Bronchial epithelial cell (primary cell): Measurements from ENCODE around the gene CDH20. TPM values are rescaled to one million over a fixed set of nuclear protein-coding genes. Genes with fewer than 3 reads are reported as not detected.

Source experiments
- DNase-seq: peaks from one replicate; pipeline ENCODE4 v3.0.0-alpha.2; 2010; ENCODE audit warnings: low read depth
- FAIRE-seq: peaks from 2 replicates; lab custom pipeline; 2011; peaks lifted over from hg19 to GRCh38; lab: Jason Lieb, UNC
- H3K27me3 ChIP-seq: 2 replicates; pipeline ENCODE4 v1.5.1; 2011; ENCODE audit warnings: low read length; ENCODE audit not compliant: control insufficient read depth, insufficient read depth
- H3K36me3 ChIP-seq: 2 replicates; pipeline ENCODE4 v1.5.1; 2011; ENCODE audit warnings: low read length; ENCODE audit not compliant: control insufficient read depth, insufficient read depth
- H3K4me3 ChIP-seq: 2 replicates; pipeline ENCODE4 v1.5.1; 2011; ENCODE audit warnings: mild to moderate bottlenecking, low read depth, low read length, control low read depth
- CTCF ChIP-seq: IDR thresholded peaks from 2 replicates; pipeline ENCODE4 v1.5.1; 2011; ENCODE audit warnings: mild to moderate bottlenecking, moderate library complexity, low read length, control low read depth, inconsistent platforms; ENCODE audit not compliant: insufficient read depth, severe bottlenecking
- total RNA-seq: library from RNA; depleted of rRNA; stranded (reverse); fragments of >200 nt; gene quantifications from 2 replicates; pipeline ENCODE4 v1.2.1, GENCODE V29; 2014

Gene CDH20
- total RNA-seq, 1 donor from 2014 or later, result not detected

- H3K27me3 ChIP-seq, result no peaks in the 10 kb centered on the region
- DNase-seq (no peak), FAIRE-seq (no peak)
- TF ChIP-seq CTCF, result no peak
- H3K36me3 ChIP-seq, result no peaks in the 10 kb centered on the region
- no peak overlapping the region for H3K4me3 ChIP-seq
Measured at GRCh38 chr18:61496374-61496773, 163.1 kb downstream of the CDH20 start.

GRCh38 chr18:61497422-61497821 lies 164.2 kb downstream of the CDH20 start:
- FAIRE-seq, result no peak
- Histone ChIP-seq H3K36me3 (no peaks in the 10 kb centered on the region), H3K27me3 (no peaks in the 10 kb centered on the region), H3K4me3 (no peak overlapping the region)
- no peak for DNase-seq
- TF ChIP-seq CTCF, result no peak

- DNase-seq (peak; percentile 57), FAIRE-seq (no peak)
- Histone ChIP-seq H3K27me3 (no peaks in the 10 kb centered on the region), H3K36me3 (no peaks in the 10 kb centered on the region), H3K4me3 (no peak overlapping the region)
- TF ChIP-seq CTCF, result peak; percentile 72
Measured at GRCh38 chr18:61502472-61502871, 169.2 kb downstream of the CDH20 start.

GRCh38 chr18:61503688-61504087 lies 170.5 kb downstream of the CDH20 start:
- no peak overlapping the region for H3K4me3 ChIP-seq
- no peak for FAIRE-seq

GRCh38 chr18:61528961-61529360 lies 195.7 kb downstream of the CDH20 start:
- no peak for FAIRE-seq

More at GRCh38 chr18:61503688-61504087, 170.5 kb downstream of the CDH20 start:
- DNase-seq, result peak; percentile 38
- Histone ChIP-seq H3K36me3 (no peaks in the 10 kb centered on the region), H3K27me3 (no peaks in the 10 kb centered on the region)
- no peak for TF ChIP-seq CTCF

More at GRCh38 chr18:61528961-61529360, 195.7 kb downstream of the CDH20 start:
- no peak for TF ChIP-seq CTCF
- no peaks in the 10 kb centered on the region for H3K36me3 ChIP-seq
- no peaks in the 10 kb centered on the region for H3K27me3 ChIP-seq
- no peak overlapping the region for H3K4me3 ChIP-seq
- DNase-seq, result no peak
